Measurements from ENCODE around the gene PWWP2B.

DNA sequence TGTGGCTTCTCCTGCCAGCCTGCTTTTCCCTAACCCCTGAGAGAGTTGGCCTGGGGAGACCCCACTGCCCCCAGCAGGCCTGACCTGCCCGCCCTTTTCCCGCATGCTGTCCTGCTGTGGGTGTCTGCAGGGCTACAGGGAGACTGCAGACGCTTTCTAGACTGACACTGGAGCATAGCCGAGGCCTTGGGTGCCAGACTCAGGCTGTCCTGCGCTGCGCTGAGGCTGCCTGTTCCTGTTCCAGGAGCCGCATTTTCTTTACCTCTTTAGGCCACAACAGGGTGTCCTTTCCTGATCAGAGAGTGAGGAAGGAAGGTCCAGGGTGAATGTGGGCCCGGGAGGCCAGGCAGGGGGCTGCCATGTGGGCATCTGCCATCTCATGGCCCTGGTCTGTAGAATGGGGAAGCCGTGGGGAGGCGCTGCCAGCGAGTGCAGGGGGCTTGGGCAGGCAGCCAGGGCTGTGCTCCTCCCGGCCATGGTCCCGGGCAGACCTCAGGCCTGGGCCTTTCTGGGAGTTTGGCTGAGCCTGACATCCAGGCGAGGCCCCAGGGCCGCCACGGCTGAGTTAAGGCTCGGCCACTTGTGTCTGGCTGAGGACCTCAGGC lies 3.6 kb downstream of the PWWP2B start:
- TF ChIP-seq, protein P1, sequence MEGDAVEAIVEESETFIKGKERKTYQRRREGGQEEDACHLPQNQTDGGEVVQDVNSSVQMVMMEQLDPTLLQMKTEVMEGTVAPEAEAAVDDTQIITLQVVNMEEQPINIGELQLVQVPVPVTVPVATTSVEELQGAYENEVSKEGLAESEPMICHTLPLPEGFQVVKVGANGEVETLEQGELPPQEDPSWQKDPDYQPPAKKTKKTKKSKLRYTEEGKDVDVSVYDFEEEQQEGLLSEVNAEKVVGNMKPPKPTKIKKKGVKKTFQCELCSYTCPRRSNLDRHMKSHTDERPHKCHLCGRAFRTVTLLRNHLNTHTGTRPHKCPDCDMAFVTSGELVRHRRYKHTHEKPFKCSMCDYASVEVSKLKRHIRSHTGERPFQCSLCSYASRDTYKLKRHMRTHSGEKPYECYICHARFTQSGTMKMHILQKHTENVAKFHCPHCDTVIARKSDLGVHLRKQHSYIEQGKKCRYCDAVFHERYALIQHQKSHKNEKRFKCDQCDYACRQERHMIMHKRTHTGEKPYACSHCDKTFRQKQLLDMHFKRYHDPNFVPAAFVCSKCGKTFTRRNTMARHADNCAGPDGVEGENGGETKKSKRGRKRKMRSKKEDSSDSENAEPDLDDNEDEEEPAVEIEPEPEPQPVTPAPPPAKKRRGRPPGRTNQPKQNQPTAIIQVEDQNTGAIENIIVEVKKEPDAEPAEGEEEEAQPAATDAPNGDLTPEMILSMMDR (IDR thresholded peaks at IDR 0.05; ENCODE audit: insufficient read depth, low read depth, low read length): no peak
- no peak for TF ChIP-seq EZH2 (IDR thresholded peaks at IDR 0.05; ENCODE audit: insufficient read depth, low read length)
